Mucosa of stomach (tissue), 1 donor: Measurements from ENCODE around the gene ACTL6B.
A peak's percentile ranks its signal among the peaks of the same experiment; 100 is the strongest.

ENCODE experiments used
- H3K27me3 ChIP-seq: one replicate; pipeline ENCODE4 v1.7.0; 2013; ENCODE audit warnings: mild to moderate bottlenecking, low read length; ENCODE audit not compliant: control insufficient read depth, insufficient read depth
- H3K36me3 ChIP-seq: one replicate; pipeline ENCODE4 v1.7.0; 2013; ENCODE audit warnings: low read length; ENCODE audit not compliant: control insufficient read depth, insufficient read depth
- H3K4me1 ChIP-seq: one replicate; pipeline ENCODE4 v1.7.0; 2013; ENCODE audit warnings: mild to moderate bottlenecking, low read length; ENCODE audit not compliant: control insufficient read depth, insufficient read depth
- H3K4me3 ChIP-seq: one replicate; pipeline ENCODE4 v1.7.0; 2013; ENCODE audit warnings: low read length
- H3K9ac ChIP-seq: one replicate; pipeline ENCODE4 v1.7.0; 2013; ENCODE audit warnings: mild to moderate bottlenecking, low read length, moderate library complexity
- H3K9me3 ChIP-seq: one replicate; pipeline ENCODE4 v1.7.0; 2013; ENCODE audit warnings: mild to moderate bottlenecking, low read length, moderate library complexity; ENCODE audit not compliant: control insufficient read depth
- donor health status: Pancreatic carcinoma.

Gene ACTL6B

GRCh38 chr7:100654908-100655831, 1.1 kb downstream of the ACTL6B start:
- no peak overlapping the region for H3K9ac ChIP-seq
- H3K4me1 ChIP-seq, result peaks cover 4% of the 10 kb centered on the region
- H3K4me3 ChIP-seq, result no peak overlapping the region
- H3K27me3 ChIP-seq, result peaks cover 25% of the 10 kb centered on the region
- no peaks in the 10 kb centered on the region for H3K9me3 ChIP-seq
- no peaks in the 10 kb centered on the region for H3K36me3 ChIP-seq

GRCh38 chr7:100649826-100650565, 6.3 kb downstream of the ACTL6B start:
- Histone ChIP-seq H3K27me3 (peaks cover 13% of the 10 kb centered on the region), H3K9ac (no peak overlapping the region), H3K4me3 (no peak overlapping the region), H3K9me3 (no peaks in the 10 kb centered on the region), H3K36me3 (no peaks in the 10 kb centered on the region), H3K4me1 (peaks cover 4% of the 10 kb centered on the region)

GRCh38 chr7:100642534-100642907, 13.7 kb downstream of the ACTL6B start:
- H3K36me3 ChIP-seq, result no peaks in the 10 kb centered on the region
- no peak overlapping the region for H3K9ac ChIP-seq
- no peaks in the 10 kb centered on the region for H3K9me3 ChIP-seq
- no peak overlapping the region for H3K4me3 ChIP-seq
- H3K27me3 ChIP-seq, result peaks cover 8% of the 10 kb centered on the region
- H3K4me1 ChIP-seq, result peaks cover 13% of the 10 kb centered on the region

GRCh38 chr7:100641860-100642533, 14.3 kb downstream of the ACTL6B start:
- Histone ChIP-seq H3K27me3 (peaks cover 4% of the 10 kb centered on the region), H3K9me3 (no peaks in the 10 kb centered on the region)

DNA sequence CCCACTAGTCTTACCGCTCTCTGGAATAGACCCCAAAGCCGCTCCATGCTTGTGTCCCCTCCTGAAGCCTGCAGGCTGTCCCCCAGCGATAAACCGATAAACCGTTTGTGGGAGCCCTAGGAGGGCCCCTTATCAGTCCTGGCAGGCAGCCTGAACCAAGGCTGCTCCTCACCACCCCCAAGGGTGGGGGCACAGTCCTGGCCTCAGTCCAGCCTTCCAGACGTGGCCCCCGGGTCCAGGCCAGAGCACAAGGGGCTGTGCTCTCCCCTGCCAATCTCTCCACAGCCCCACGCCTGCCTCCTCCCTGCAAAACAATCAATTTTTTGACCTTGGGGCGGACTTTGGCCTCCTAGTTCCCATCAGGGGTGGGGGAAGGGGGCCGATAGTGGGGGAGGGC, 14.8 kb downstream of the ACTL6B start, which contains the start of gene TFR2:
TSS of gene TFR2 (minus strand) at position 90 of the 397 bp plus-strand sequence. CDS start at position 47, 43 bp downstream.
- peaks cover 13% of the 10 kb centered on the region for H3K4me1 ChIP-seq
- H3K4me3 ChIP-seq, result no peak within 1 kb of the TSS
- no peak within 1 kb of the TSS for H3K9ac ChIP-seq
- H3K36me3 ChIP-seq, result no peaks in the 10 kb centered on the region
- peaks cover 4% of the 10 kb centered on the region for H3K27me3 ChIP-seq
- no peaks in the 10 kb centered on the region for H3K9me3 ChIP-seq

More at GRCh38 chr7:100641860-100642533, 14.3 kb downstream of the ACTL6B start:
- no peak overlapping the region for H3K9ac ChIP-seq
- H3K36me3 ChIP-seq, result no peaks in the 10 kb centered on the region
- peaks cover 13% of the 10 kb centered on the region for H3K4me1 ChIP-seq
- no peak overlapping the region for H3K4me3 ChIP-seq

- Histone ChIP-seq H3K36me3 (no peaks in the 10 kb centered on the region), H3K9ac (no peak overlapping the region), H3K4me1 (peaks cover 13% of the 10 kb centered on the region), H3K9me3 (no peaks in the 10 kb centered on the region), H3K4me3 (no peak overlapping the region), H3K27me3 (peaks cover 4% of the 10 kb centered on the region)
Measured at GRCh38 chr7:100640517-100641440, 15.5 kb downstream of the ACTL6B start.

DNA sequence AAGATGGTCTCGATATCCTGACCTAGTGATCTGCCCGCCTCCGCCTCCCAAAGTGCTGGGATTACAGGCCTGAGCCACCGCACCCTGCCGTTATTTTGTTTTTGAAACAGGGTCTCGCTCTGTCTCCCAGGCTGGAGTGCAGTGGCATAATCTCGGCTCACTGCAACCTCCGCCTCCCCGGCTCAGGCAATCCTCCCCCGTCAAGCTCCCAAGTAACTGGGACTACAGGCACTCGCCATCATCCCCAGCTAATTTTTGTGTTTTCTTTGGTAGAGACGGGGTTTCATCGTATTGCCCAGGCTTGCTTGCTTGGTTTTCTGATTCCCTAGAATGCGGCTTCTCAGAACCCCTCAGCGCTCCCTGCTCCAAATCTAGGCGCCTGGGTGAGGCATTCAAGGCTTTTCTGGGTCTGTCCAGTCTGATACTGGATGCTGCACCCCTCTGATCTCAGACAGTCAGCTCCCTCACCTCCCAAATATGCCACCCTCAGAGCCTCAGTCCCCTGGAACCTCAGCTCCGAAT, 16.2 kb downstream of the ACTL6B start:
- no peak overlapping the region for H3K4me3 ChIP-seq
- peaks cover 4% of the 10 kb centered on the region for H3K27me3 ChIP-seq
- no peaks in the 10 kb centered on the region for H3K9me3 ChIP-seq
- H3K9ac ChIP-seq, result no peak overlapping the region
- no peaks in the 10 kb centered on the region for H3K36me3 ChIP-seq
- peaks cover 13% of the 10 kb centered on the region for H3K4me1 ChIP-seq

GRCh38 chr7:100632951-100633717, 23.1 kb downstream of the ACTL6B start:
- no peaks in the 10 kb centered on the region for H3K36me3 ChIP-seq
- peaks cover 5% of the 10 kb centered on the region for H3K27me3 ChIP-seq
- peaks cover 7% of the 10 kb centered on the region for H3K4me1 ChIP-seq
- no peaks in the 10 kb centered on the region for H3K9me3 ChIP-seq
- peak overlapping the region; percentile 57 for H3K9ac ChIP-seq
- peak overlapping the region; percentile 60 for H3K4me3 ChIP-seq

DNA sequence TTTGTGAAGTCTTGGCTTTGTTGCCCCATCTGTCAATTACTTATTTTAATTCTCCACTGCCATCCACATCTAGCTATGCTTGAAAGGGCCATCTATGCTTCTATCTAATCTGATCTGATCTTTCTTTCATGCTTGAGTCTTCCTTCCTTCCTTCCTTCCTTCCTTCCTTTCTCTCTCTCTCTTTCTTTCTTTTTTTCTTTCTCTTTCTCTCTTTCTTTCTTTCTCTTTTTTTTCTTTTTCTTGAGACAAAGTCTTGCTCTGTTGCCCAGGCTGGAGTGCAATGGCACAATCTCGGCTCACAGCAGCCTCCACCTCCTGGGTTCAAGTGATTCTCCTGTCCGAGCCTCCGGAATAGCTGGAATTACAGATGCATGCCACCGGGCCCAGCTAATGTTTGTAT, 26.2 kb downstream of the ACTL6B start:
- H3K9me3 ChIP-seq, result no peaks in the 10 kb centered on the region
- no peak overlapping the region for H3K4me3 ChIP-seq
- H3K36me3 ChIP-seq, result no peaks in the 10 kb centered on the region
- peaks cover 5% of the 10 kb centered on the region for H3K27me3 ChIP-seq
- no peak overlapping the region for H3K9ac ChIP-seq
- peaks cover 16% of the 10 kb centered on the region for H3K4me1 ChIP-seq

- Histone ChIP-seq H3K4me1 (peaks cover 16% of the 10 kb centered on the region), H3K36me3 (no peaks in the 10 kb centered on the region), H3K4me3 (no peak overlapping the region), H3K9ac (no peak overlapping the region), H3K27me3 (peaks cover 5% of the 10 kb centered on the region), H3K9me3 (no peaks in the 10 kb centered on the region)
Measured at GRCh38 chr7:100629117-100629716, 27.0 kb downstream of the ACTL6B start.
